Stimulated activated naive CD8-positive, alpha-beta T cell treated with anti-CD3 and anti-CD28 coated beads, Interleukin-15, Interleukin-2, amounts not matched to agents 100 ng/mL and 50 ng/mL, for 24 hours (primary cell): Measurements from ENCODE around the gene AAMP.
A peak's percentile ranks its signal among the peaks of the same experiment; 100 is the strongest.

Experiments used
- H3K27ac Mint-ChIP-seq: one replicate; pipeline ENCODE4 v1.8.0; 2021; ENCODE audit warnings: mild to moderate bottlenecking, mixed read lengths
- H3K27me3 Mint-ChIP-seq: one replicate; pipeline ENCODE4 v1.8.0; 2021; ENCODE audit warnings: mixed read lengths
- H3K36me3 Mint-ChIP-seq: one replicate; pipeline ENCODE4 v1.8.0; 2021; ENCODE audit warnings: low read depth, mixed read lengths
- H3K4me1 Mint-ChIP-seq: one replicate; pipeline ENCODE4 v1.8.0; 2021; ENCODE audit warnings: low read depth, mixed read lengths
- H3K4me3 Mint-ChIP-seq: one replicate; pipeline ENCODE4 v1.8.0; 2021; ENCODE audit warnings: mild to moderate bottlenecking, mixed read lengths
- H3K9me3 Mint-ChIP-seq: one replicate; pipeline ENCODE4 v1.8.0; 2021; ENCODE audit warnings: mixed read lengths

AAMP gene

GRCh38 chr2:218238887-218239286 is 31.1 kb downstream of the AAMP start:
- Mint-ChIP-seq H3K4me1 (peaks cover 30% of the 10 kb centered on the region), H3K27me3 (no peaks in the 10 kb centered on the region), H3K4me3 (no peak overlapping the region), H3K36me3 (peaks cover 92% of the 10 kb centered on the region), H3K27ac (no peak overlapping the region), H3K9me3 (no peaks in the 10 kb centered on the region)

GRCh38 chr2:218236829-218237228 is 33.1 kb downstream of the AAMP start:
- H3K36me3 Mint-ChIP-seq, result peaks cover 86% of the 10 kb centered on the region
- H3K27me3 Mint-ChIP-seq, result no peaks in the 10 kb centered on the region
- H3K27ac Mint-ChIP-seq, result no peak overlapping the region
- H3K4me3 Mint-ChIP-seq, result no peak overlapping the region
- no peaks in the 10 kb centered on the region for H3K9me3 Mint-ChIP-seq
- peaks cover 31% of the 10 kb centered on the region for H3K4me1 Mint-ChIP-seq

- H3K9me3 Mint-ChIP-seq, result no peaks in the 10 kb centered on the region
- peaks cover 86% of the 10 kb centered on the region for H3K36me3 Mint-ChIP-seq
- no peak overlapping the region for H3K4me3 Mint-ChIP-seq
- H3K4me1 Mint-ChIP-seq, result peaks cover 38% of the 10 kb centered on the region
- peak overlapping the region; percentile 65 for H3K27ac Mint-ChIP-seq
- no peaks in the 10 kb centered on the region for H3K27me3 Mint-ChIP-seq
Observed at GRCh38 chr2:218235017-218235416, 34.9 kb downstream of the AAMP start.

- H3K4me1 Mint-ChIP-seq, result peaks cover 43% of the 10 kb centered on the region
- peaks cover 82% of the 10 kb centered on the region for H3K36me3 Mint-ChIP-seq
- no peak overlapping the region for H3K4me3 Mint-ChIP-seq
- no peaks in the 10 kb centered on the region for H3K9me3 Mint-ChIP-seq
- no peaks in the 10 kb centered on the region for H3K27me3 Mint-ChIP-seq
- H3K27ac Mint-ChIP-seq, result peak overlapping the region; percentile 65
Observed at GRCh38 chr2:218234521-218234920, 35.4 kb downstream of the AAMP start.

- Mint-ChIP-seq H3K4me1 (peaks cover 51% of the 10 kb centered on the region), H3K27ac (peak overlapping the region; percentile 74), H3K27me3 (no peaks in the 10 kb centered on the region), H3K4me3 (no peak overlapping the region), H3K36me3 (peaks cover 80% of the 10 kb centered on the region), H3K9me3 (no peaks in the 10 kb centered on the region)
Observed at GRCh38 chr2:218233543-218233942, 36.4 kb downstream of the AAMP start.

GRCh38 chr2:218230882-218231281 is 39.1 kb downstream of the AAMP start:
- peaks cover 75% of the 10 kb centered on the region for H3K4me1 Mint-ChIP-seq
- peak overlapping the region; percentile 90 for H3K27ac Mint-ChIP-seq
- peaks cover 82% of the 10 kb centered on the region for H3K36me3 Mint-ChIP-seq
- H3K4me3 Mint-ChIP-seq, result peak overlapping the region; percentile 68
- H3K9me3 Mint-ChIP-seq, result no peaks in the 10 kb centered on the region
- H3K27me3 Mint-ChIP-seq, result no peaks in the 10 kb centered on the region

GRCh38 chr2:218229851-218230250 is 40.1 kb downstream of the AAMP start:
- peaks cover 84% of the 10 kb centered on the region for H3K36me3 Mint-ChIP-seq
- peak overlapping the region; percentile 90 for H3K27ac Mint-ChIP-seq
- peaks cover 85% of the 10 kb centered on the region for H3K4me1 Mint-ChIP-seq
- no peaks in the 10 kb centered on the region for H3K9me3 Mint-ChIP-seq
- no peaks in the 10 kb centered on the region for H3K27me3 Mint-ChIP-seq
- peak overlapping the region; percentile 48 for H3K4me3 Mint-ChIP-seq

GRCh38 chr2:218229239-218229638 is 40.7 kb downstream of the AAMP start:
- peak overlapping the region; percentile 84 for H3K27ac Mint-ChIP-seq
- H3K27me3 Mint-ChIP-seq, result no peaks in the 10 kb centered on the region
- H3K9me3 Mint-ChIP-seq, result no peaks in the 10 kb centered on the region
- peak overlapping the region; percentile 66 for H3K4me3 Mint-ChIP-seq
- H3K4me1 Mint-ChIP-seq, result peaks cover 85% of the 10 kb centered on the region
- peaks cover 84% of the 10 kb centered on the region for H3K36me3 Mint-ChIP-seq

- peaks cover 84% of the 10 kb centered on the region for H3K36me3 Mint-ChIP-seq
- peak overlapping the region; percentile 66 for H3K4me3 Mint-ChIP-seq
- peak overlapping the region; percentile 84 for H3K27ac Mint-ChIP-seq
- H3K27me3 Mint-ChIP-seq, result no peaks in the 10 kb centered on the region
- H3K9me3 Mint-ChIP-seq, result no peaks in the 10 kb centered on the region
- H3K4me1 Mint-ChIP-seq, result peaks cover 87% of the 10 kb centered on the region
Observed at GRCh38 chr2:218228366-218229090, 41.4 kb downstream of the AAMP start.

GRCh38 chr2:218226903-218227302 is 43.0 kb downstream of the AAMP start:
- Mint-ChIP-seq H3K36me3 (peaks cover 89% of the 10 kb centered on the region), H3K4me1 (peaks cover 95% of the 10 kb centered on the region), H3K27ac (peak overlapping the region; percentile 84), H3K9me3 (no peaks in the 10 kb centered on the region), H3K4me3 (peak overlapping the region; percentile 3), H3K27me3 (no peaks in the 10 kb centered on the region)

GRCh38 chr2:218224186-218224585 is 45.8 kb downstream of the AAMP start:
- Mint-ChIP-seq H3K4me1 (peaks cover 98% of the 10 kb centered on the region), H3K9me3 (no peaks in the 10 kb centered on the region), H3K36me3 (peaks cover 94% of the 10 kb centered on the region), H3K4me3 (peak overlapping the region; percentile 97), H3K27ac (peak overlapping the region; percentile 84), H3K27me3 (no peaks in the 10 kb centered on the region)

- H3K27me3 Mint-ChIP-seq, result no peaks in the 10 kb centered on the region
- peak overlapping the region; percentile 93 for H3K27ac Mint-ChIP-seq
- peaks cover 94% of the 10 kb centered on the region for H3K36me3 Mint-ChIP-seq
- no peaks in the 10 kb centered on the region for H3K9me3 Mint-ChIP-seq
- H3K4me1 Mint-ChIP-seq, result peaks cover 95% of the 10 kb centered on the region
- peak overlapping the region; percentile 97 for H3K4me3 Mint-ChIP-seq
Observed at GRCh38 chr2:218223046-218223445, 46.9 kb downstream of the AAMP start.

GRCh38 chr2:218221000-218221399 is 48.9 kb downstream of the AAMP start:
- peak overlapping the region; percentile 97 for H3K4me3 Mint-ChIP-seq
- H3K36me3 Mint-ChIP-seq, result peaks cover 79% of the 10 kb centered on the region

GRCh38 chr2:218219934-218220333 is 50.0 kb downstream of the AAMP start:
- Mint-ChIP-seq H3K4me1 (peaks cover 79% of the 10 kb centered on the region), H3K9me3 (no peaks in the 10 kb centered on the region), H3K4me3 (peak overlapping the region; percentile 97), H3K27ac (peak overlapping the region; percentile 93), H3K36me3 (peaks cover 69% of the 10 kb centered on the region), H3K27me3 (no peaks in the 10 kb centered on the region)

More at GRCh38 chr2:218221000-218221399, 48.9 kb downstream of the AAMP start:
- Mint-ChIP-seq H3K9me3 (no peaks in the 10 kb centered on the region), H3K4me1 (peaks cover 87% of the 10 kb centered on the region), H3K27ac (peak overlapping the region; percentile 93), H3K27me3 (no peaks in the 10 kb centered on the region)

- H3K4me3 Mint-ChIP-seq, result peak overlapping the region; percentile 97
- no peaks in the 10 kb centered on the region for H3K9me3 Mint-ChIP-seq
- H3K27ac Mint-ChIP-seq, result peak overlapping the region; percentile 93
- no peaks in the 10 kb centered on the region for H3K27me3 Mint-ChIP-seq
- peaks cover 55% of the 10 kb centered on the region for H3K36me3 Mint-ChIP-seq
- peaks cover 65% of the 10 kb centered on the region for H3K4me1 Mint-ChIP-seq
Observed at GRCh38 chr2:218218268-218219185, 51.4 kb downstream of the AAMP start.
